ENCODE results near the gene FBXL7.

FBXL7 gene

GRCh38 chr5:15808577-15808976 lies 308.6 kb downstream of the FBXL7 start:
- DNase-seq (ENCODE audit: extremely low read depth, insufficient read length): no peak
- TF ChIP-seq, protein P1, sequence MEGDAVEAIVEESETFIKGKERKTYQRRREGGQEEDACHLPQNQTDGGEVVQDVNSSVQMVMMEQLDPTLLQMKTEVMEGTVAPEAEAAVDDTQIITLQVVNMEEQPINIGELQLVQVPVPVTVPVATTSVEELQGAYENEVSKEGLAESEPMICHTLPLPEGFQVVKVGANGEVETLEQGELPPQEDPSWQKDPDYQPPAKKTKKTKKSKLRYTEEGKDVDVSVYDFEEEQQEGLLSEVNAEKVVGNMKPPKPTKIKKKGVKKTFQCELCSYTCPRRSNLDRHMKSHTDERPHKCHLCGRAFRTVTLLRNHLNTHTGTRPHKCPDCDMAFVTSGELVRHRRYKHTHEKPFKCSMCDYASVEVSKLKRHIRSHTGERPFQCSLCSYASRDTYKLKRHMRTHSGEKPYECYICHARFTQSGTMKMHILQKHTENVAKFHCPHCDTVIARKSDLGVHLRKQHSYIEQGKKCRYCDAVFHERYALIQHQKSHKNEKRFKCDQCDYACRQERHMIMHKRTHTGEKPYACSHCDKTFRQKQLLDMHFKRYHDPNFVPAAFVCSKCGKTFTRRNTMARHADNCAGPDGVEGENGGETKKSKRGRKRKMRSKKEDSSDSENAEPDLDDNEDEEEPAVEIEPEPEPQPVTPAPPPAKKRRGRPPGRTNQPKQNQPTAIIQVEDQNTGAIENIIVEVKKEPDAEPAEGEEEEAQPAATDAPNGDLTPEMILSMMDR (IDR thresholded peaks at IDR 0.05; ENCODE audit: insufficient read depth, low read length, poor library complexity, severe bottlenecking): no peak
- H3K27me3 ChIP-seq (replicated peaks; ENCODE audit: control insufficient read depth, insufficient read depth, low read length): no peaks in the 10 kb centered on the region
- H3K4me3 ChIP-seq (replicated peaks; ENCODE audit: low read depth, low read length): no peak overlapping the region
- no peaks in the 10 kb centered on the region for H3K36me3 ChIP-seq (ENCODE audit: control insufficient read depth, insufficient read depth, low read length)

- no peak overlapping the region for H3K4me3 ChIP-seq (replicated peaks; ENCODE audit: low read depth, low read length)
- H3K36me3 ChIP-seq (ENCODE audit: control insufficient read depth, insufficient read depth, low read length): no peaks in the 10 kb centered on the region
- no peaks in the 10 kb centered on the region for H3K27me3 ChIP-seq (replicated peaks; ENCODE audit: control insufficient read depth, insufficient read depth, low read length)
- no peak for DNase-seq (ENCODE audit: extremely low read depth, insufficient read length)
- TF ChIP-seq, protein P1 (IDR thresholded peaks at IDR 0.05; ENCODE audit: insufficient read depth, low read length, poor library complexity, severe bottlenecking): no peak
Measured at GRCh38 chr5:15819617-15820016, 319.6 kb downstream of the FBXL7 start.

DNA sequence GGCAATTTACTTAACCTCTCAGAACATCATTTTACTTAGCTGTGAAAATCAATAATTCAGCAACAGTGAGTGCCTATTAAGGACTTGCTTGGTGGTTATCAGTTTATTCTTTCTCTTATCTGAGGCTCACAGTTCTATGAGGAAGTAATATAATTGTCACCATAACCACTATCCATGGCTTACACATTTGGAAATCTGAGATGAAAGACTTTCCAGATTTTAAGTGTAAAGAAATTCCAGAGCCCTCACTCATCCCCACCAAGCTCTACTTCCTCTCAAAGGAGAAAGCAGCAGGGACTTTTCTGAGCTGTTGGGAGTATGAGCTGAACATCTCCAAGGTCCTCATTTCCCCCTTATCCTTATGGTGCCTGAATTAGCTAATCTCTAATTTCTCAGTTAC lies 321.5 kb downstream of the FBXL7 start:
- Histone ChIP-seq H3K27me3 (replicated peaks; ENCODE audit: control insufficient read depth, insufficient read depth, low read length) (no peaks in the 10 kb centered on the region), H3K4me3 (replicated peaks; ENCODE audit: low read depth, low read length) (no peak overlapping the region), H3K36me3 (ENCODE audit: control insufficient read depth, insufficient read depth, low read length) (no peaks in the 10 kb centered on the region)
- no peak for DNase-seq (ENCODE audit: extremely low read depth, insufficient read length)
- TF ChIP-seq, protein P1 (IDR thresholded peaks at IDR 0.05; ENCODE audit: insufficient read depth, low read length, poor library complexity, severe bottlenecking): no peak

- H3K27me3 ChIP-seq (replicated peaks; ENCODE audit: control insufficient read depth, insufficient read depth, low read length): no peaks in the 10 kb centered on the region
- DNase-seq (ENCODE audit: extremely low read depth, insufficient read length): no peak
- TF ChIP-seq, protein P1 (IDR thresholded peaks at IDR 0.05; ENCODE audit: insufficient read depth, low read length, poor library complexity, severe bottlenecking): no peak
- no peak overlapping the region for H3K4me3 ChIP-seq (replicated peaks; ENCODE audit: low read depth, low read length)
- H3K36me3 ChIP-seq (ENCODE audit: control insufficient read depth, insufficient read depth, low read length): no peaks in the 10 kb centered on the region
Measured at GRCh38 chr5:15823398-15823797, 323.4 kb downstream of the FBXL7 start.

- H3K4me3 ChIP-seq (replicated peaks; ENCODE audit: low read depth, low read length): no peak overlapping the region
- TF ChIP-seq, protein P1 (IDR thresholded peaks at IDR 0.05; ENCODE audit: insufficient read depth, low read length, poor library complexity, severe bottlenecking): no peak
- no peaks in the 10 kb centered on the region for H3K27me3 ChIP-seq (replicated peaks; ENCODE audit: control insufficient read depth, insufficient read depth, low read length)
- H3K36me3 ChIP-seq (ENCODE audit: control insufficient read depth, insufficient read depth, low read length): no peaks in the 10 kb centered on the region
- DNase-seq (ENCODE audit: extremely low read depth, insufficient read length): no peak
Measured at GRCh38 chr5:15827741-15828140, 327.8 kb downstream of the FBXL7 start.

GRCh38 chr5:15831408-15831807 lies 331.4 kb downstream of the FBXL7 start:
- no peak for DNase-seq (ENCODE audit: extremely low read depth, insufficient read length)
- TF ChIP-seq, protein P1 (IDR thresholded peaks at IDR 0.05; ENCODE audit: insufficient read depth, low read length, poor library complexity, severe bottlenecking): no peak

More at GRCh38 chr5:15831408-15831807, 331.4 kb downstream of the FBXL7 start:
- Histone ChIP-seq H3K4me3 (replicated peaks; ENCODE audit: low read depth, low read length) (no peak overlapping the region), H3K36me3 (ENCODE audit: control insufficient read depth, insufficient read depth, low read length) (no peaks in the 10 kb centered on the region), H3K27me3 (replicated peaks; ENCODE audit: control insufficient read depth, insufficient read depth, low read length) (no peaks in the 10 kb centered on the region)
